Esophagus muscularis mucosa (tissue), 4 donors: Measurements from ENCODE around the gene ASPM.

ENCODE experiments used
- EP300 ChIP-seq: sonication (generic); formaldehyde crosslinking; IDR thresholded peaks from one replicate; pipeline ENCODE4 v1.6.1; 2017; ENCODE audit warnings: antibody characterized with exemption
- POLR2A ChIP-seq: fragments of 450-650 bp; IDR thresholded peaks from one replicate; pipeline ENCODE4 v1.6.1; 2017; ENCODE audit warnings: antibody characterized with exemption, moderate library complexity, mild to moderate bottlenecking, low read depth
- POLR2AphosphoS5 ChIP-seq, 2 donors: sonication (generic); formaldehyde crosslinking; IDR thresholded peaks; one replicate each; pipeline ENCODE4 v1.6.1; 2017; ENCODE audit warnings: antibody characterized with exemption in 2 of 2
- TF ChIP-seq, protein P1 (sequence below), 3 experiments: fragments of 200-600 bp in 2 of 3; fragments of 450-650 bp in 1 of 3; sonication (generic) in 2 of 3; IDR thresholded peaks; one replicate each; pipeline ENCODE4 v1.5.1; 2017 to 2019; ENCODE audit warnings: antibody characterized with exemption in 3 of 3, mild to moderate bottlenecking in 2 of 3, moderate library complexity in 1 of 3

DNA sequence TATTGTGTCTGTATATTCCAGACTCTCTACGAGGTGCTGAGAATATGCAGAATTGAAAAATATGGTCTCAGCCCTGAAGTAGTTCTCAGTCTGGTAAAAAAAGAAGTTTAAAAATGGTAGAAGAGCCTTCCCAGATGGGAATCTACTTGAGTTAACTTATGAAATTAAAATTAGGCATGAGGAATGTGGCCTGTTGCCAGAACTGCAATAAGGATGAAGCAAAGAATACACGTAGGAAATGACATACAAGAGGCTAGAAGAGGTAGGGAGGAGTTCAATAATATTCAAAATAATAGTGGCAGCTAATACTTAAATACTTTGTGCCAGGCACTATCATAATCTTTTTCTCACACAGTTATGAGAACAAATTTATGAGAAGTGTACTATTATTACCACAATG lies 6.3 kb downstream of the ASPM start:
- TF ChIP-seq EP300 (no peak), POLR2AphosphoS5 (IDR thresholded peaks at IDR 0.05) (no peak), POLR2A (no peak)
- TF ChIP-seq, protein P1, sequence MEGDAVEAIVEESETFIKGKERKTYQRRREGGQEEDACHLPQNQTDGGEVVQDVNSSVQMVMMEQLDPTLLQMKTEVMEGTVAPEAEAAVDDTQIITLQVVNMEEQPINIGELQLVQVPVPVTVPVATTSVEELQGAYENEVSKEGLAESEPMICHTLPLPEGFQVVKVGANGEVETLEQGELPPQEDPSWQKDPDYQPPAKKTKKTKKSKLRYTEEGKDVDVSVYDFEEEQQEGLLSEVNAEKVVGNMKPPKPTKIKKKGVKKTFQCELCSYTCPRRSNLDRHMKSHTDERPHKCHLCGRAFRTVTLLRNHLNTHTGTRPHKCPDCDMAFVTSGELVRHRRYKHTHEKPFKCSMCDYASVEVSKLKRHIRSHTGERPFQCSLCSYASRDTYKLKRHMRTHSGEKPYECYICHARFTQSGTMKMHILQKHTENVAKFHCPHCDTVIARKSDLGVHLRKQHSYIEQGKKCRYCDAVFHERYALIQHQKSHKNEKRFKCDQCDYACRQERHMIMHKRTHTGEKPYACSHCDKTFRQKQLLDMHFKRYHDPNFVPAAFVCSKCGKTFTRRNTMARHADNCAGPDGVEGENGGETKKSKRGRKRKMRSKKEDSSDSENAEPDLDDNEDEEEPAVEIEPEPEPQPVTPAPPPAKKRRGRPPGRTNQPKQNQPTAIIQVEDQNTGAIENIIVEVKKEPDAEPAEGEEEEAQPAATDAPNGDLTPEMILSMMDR (IDR thresholded peaks at IDR 0.05) = no peak
